ENCODE data around the gene CCNG2.

The CCNG2 gene

GRCh38 chr4:77147079-77147782 lies 9.8 kb upstream of the CCNG2 start:
- DNase-seq: no peak

DNA sequence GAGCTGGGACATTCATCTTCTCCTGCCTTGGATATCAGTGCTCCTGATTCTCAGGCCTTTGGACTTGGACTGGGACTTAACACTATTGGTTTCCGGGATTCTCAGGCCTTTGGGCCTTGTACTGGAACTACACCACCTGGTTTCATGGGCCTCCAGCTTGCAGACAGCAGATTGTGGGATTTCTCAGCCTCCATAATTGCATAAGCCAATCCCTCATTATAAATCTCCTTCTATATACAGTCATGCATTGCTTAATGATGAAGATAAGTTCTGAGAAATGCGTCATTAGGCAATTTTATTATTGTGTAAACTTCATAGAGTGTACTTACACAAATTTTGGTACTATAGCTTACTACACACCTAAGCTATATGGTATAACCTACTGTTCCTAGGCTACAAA lies 8.9 kb upstream of the CCNG2 start:
- DNase-seq: no peak

- no peak for DNase-seq
Measured at GRCh38 chr4:77149789-77150188, 7.2 kb upstream of the CCNG2 start.

DNA sequence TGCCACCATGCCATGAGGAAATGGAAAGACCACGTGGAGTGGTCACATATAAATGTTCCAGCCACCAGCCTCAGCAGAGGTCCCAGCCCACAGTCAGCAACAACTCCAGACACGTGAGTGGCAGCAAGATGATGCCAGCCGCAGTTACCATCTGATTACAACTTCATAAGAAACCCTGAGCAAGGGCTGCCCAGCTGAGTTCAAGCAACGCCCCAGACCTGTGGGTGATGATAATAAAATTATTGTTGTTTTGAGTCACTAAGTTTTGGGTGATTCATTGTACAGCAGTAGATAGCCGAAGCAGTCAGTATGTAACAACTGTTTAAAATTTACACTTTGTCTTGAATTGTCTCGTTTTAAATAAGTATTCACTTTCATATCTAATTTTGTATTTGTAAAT lies 5.8 kb upstream of the CCNG2 start:
- DNase-seq: no peak

GRCh38 chr4:77152421-77152820 lies 4.6 kb upstream of the CCNG2 start:
- no peak for DNase-seq

GRCh38 chr4:77153006-77153405 lies 4.0 kb upstream of the CCNG2 start:
- DNase-seq: no peak

DNA sequence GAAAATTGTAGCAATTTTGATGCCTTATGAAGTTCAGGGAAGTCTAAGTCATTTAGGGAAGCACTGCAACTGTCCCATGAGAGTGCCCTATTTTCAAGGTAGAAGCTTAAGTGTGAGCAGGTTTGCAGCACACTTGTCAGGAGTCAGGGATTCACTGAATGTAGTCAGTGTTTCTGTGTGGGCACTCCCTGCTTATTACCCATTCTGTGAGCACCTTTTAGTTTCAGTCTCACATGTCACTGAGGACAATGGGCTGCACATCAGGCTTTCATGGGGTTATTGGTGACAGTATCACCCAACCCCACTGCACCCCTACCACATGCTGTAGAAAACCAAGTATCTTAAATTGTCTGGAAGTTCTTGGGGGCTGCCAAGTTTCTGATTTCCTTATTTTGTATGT lies 2.9 kb upstream of the CCNG2 start:
- DNase-seq: no peak

DNA sequence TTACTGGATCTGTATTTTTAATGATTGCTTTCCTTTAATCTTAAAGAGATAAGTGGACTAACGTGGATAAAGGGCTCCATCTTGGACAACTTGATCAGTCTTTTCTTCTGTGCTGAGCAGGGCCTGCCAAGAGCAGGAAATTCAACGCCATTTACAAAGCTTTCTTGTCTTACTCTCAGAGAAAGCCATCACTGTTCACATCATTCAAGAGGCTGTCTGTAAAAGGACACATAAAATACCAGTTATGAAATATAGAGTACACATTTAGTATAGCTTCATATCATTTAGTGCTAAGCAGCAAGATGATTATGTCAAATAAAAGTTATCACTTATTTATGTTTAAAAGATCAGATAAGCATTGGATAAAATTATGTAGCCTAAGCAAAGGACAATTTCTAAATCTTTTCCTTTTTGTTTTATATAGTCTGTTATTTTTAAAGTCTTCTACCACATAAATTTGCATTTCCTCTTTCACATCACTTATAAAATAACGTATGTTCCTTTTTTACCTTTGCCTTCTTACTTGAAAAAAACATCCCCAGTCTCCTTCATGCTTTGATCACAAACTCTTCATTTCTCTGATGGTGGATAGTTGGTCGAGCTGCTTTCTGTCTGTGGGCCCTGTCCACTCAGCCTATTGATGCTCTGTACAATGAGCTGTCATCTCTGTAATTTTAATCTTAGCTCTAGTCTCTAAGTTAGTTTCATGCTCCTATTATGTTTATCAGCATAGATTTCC lies 2.1 kb upstream of the CCNG2 start:
- no peak for DNase-seq

- DNase-seq: no peak
Measured at GRCh38 chr4:77155631-77156452, 1.2 kb upstream of the CCNG2 start.

DNA sequence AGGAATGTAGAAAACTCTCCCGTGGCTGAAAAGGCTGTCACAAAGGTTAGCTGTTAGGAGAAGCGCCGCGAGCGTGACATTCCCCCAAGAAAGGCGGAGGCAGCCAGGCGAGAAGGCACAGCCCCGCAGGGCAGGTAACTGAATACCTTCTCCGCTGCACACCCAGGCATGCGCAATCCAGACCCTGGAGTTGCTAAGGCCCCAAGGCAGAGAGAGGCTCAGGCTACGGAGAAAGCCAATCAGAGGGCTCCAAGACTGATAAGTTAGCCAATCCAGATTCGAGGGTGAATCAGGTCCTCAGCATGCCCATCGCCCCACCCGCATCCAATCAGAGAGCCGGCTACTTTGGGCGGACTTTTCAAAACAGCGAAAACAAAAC lies 485 bp upstream of the CCNG2 start:
- peak; percentile 98 for DNase-seq

DNA sequence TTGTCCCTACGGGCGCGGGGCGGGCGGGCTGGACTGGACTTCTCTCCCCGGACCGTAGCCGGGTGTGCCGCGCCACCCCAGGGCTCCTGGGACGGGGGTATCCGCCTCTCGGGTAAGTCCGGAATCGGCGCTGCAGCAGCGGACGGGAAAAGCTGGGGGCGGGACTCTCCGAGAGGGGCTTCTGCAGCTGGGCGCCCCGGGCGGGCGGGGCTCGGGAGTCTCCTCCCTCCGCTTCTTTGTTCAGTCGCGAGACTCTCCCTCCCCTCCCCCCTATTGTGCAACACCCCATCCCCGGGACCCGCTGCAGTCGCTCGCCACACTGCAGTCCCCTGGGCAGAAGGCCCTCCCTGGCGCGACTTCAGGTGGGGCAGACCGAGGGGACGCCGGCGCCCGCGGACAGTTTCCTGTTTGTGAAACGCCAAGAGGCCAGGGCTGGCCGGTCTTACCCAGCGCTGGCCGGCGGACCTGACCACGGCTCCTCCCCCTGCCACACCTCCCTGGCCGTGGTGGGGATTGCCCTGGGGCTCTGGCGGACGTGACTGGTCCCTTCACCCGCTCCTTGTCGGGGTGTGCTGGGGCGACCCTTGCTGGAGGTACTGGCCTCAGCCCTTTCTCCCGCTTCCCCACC lies 966 bp downstream of the CCNG2 start:
- DNase-seq: peak; percentile 81

DNA sequence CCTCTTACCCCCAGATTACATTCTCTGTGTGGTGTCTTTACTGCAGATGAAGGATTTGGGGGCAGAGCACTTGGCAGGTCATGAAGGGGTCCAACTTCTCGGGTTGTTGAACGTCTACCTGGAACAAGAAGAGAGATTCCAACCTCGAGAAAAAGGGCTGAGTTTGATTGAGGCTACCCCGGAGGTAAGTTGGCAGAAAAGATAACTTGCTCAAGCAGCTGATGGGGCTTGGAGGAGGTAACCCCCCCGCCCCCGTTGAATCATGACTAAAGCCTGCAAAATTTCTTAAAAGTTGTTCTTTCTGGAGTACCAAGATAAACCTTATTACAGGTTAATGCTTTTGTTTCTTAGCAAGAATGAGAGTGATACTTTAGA lies 1.5 kb downstream of the CCNG2 start:
- no peak for DNase-seq

DNA sequence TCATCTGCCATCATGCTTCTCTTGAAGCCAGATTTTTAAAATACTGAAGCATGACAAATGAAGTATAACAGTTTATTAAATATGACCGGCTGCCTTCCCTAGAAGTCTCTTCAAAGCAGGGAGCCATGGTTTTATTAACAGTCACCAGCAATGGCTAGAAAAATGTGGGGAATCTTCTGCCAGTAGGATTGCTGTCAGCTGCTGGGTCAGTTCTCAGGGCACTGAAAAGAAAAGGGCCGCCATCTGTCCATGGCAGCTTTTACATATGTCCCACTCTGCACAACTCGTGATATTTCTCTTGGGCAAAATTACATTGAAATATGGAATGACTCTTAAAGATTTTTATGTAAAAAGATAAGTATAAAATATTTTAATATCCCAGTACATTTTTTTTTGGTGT lies 2.8 kb downstream of the CCNG2 start:
- DNase-seq: no peak

- no peak for DNase-seq
Measured at GRCh38 chr4:77163641-77164040, 6.6 kb downstream of the CCNG2 start.

DNA sequence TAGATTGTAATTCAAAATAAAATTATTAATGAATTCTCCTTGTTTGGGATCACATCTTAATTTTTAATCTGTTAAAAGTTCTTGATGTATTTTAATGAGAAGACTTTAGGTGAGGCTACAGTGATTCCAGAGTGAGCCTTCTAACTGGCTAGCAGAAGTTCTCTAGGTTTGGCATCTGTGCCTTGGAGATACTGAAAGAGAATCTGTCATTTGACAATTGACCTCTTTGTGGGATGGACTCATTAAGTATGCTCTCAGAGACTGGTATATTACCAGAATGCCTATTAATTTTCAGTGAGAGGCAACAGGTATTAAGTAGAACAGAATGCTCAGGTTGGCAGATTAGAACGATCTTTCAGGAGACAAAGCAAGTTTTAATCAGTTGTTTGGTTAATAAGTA lies 10.2 kb downstream of the CCNG2 start:
- DNase-seq: no peak

- no peak for DNase-seq
Measured at GRCh38 chr4:77167866-77168265, 10.9 kb downstream of the CCNG2 start.

GRCh38 chr4:77169481-77169880 lies 12.5 kb downstream of the CCNG2 start:
- no peak for DNase-seq

GRCh38 chr4:77170926-77171325 lies 13.9 kb downstream of the CCNG2 start:
- no peak for DNase-seq

DNA sequence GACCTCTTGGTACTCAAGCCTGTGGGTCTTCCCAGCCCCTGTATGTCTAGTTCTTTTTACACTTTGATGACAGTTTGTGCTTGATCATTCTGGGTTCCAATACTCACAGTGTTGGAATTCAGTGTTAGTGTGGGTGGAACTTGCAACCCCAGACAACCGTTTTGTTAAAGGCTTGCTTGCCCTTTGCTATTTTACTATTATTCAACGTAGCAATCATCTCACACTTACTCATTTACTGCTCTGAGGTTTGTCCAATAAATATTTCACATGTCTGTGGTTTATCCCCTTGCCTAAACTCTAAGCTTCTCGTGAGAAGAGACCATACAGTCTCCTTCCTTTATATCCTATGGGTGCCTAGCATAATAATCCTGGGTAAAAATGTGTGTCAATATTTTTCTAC lies 15.3 kb downstream of the CCNG2 start:
- DNase-seq: no peak

DNA sequence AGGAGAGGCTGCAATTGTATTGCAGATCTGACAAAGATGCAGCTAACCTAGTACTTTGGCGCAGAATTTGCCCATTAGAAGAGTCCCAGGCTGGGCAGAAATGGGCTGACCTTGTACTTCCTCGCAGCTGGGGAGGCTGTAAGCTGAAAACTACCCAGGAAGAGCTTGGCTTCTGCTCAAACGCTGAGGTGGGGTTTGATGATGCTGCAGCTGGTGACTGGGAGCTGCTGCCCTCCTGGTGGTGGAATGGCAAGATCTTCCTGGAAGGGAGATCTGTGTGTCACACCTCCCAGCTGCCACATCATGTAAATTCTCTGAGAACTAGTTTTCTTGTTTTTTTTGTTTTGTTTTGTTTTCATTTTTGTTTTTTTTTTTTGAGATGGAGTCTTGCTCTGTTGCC lies 17.4 kb downstream of the CCNG2 start:
- DNase-seq: no peak

GRCh38 chr4:77175201-77175611 lies 18.2 kb downstream of the CCNG2 start:
- no peak for DNase-seq

DNA sequence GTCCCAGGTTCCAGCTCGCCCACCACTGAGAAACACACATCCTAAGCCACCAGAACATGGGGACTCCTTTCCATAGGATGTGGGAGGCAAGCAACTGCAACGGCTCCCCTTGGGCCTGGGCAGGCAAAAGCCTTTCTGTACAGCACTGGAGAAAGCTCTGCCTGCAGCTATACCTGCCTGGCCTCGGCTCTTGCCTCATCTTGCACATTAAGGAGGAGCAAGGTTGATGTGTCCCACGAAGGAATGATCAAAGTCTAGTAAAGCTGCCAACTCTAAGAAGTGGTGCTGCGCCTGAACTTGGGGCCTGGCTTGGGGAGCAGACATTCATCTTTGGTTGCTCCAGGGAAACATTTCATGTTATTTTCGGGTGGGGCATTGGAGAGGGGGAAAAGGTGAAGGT lies 19.6 kb downstream of the CCNG2 start:
- DNase-seq: no peak

GRCh38 chr4:77177199-77177598 lies 20.2 kb downstream of the CCNG2 start:
- DNase-seq: no peak

- DNase-seq: no peak
Measured at GRCh38 chr4:77178560-77178959, 21.6 kb downstream of the CCNG2 start.

Data from NCI-H345 (cell line).